Measurements from ENCODE around the gene LY6G6D.

Gene LY6G6D

DNA sequence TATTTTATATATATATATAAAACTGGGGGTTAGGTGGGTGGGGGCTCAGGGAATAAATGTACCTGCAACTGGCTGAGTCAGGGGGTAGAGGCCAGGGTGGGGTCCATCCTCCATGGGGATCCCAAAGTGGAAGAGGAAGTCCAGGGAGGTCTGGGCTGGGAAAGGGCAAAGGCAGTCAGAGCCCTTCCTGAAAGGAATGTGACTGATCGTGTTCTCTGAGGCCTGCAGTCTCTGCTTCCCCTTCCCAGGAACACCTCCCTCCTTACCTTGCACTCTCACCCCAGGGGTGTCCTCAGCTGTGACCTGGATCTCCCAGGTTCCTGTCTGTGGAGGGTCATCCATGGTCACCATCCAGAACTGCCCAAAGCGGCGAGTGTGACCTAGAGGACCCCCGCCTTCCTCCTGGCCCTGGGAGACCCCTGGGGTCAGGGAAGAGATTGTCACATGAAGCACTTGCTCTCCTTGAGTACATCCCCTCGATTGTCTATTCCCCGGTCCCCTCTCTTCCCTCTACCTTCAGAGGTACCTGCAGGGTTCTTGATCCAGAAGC, 52.0 kb downstream of the LY6G6D start:
- no peak for DNase-seq

Measured in activated CD4-positive, alpha-beta T cell treated with anti-CD3 and anti-CD28 coated beads, Interleukin-2, amount 50 U/mL, for 16 hours (primary cell).